Inflammatory macrophage (primary cell): ENCODE data around the gene TRA2A.
A peak's percentile ranks its signal among the peaks of the same experiment; 100 is the strongest.

Experiments
- DNase-seq, 2 donors: peaks; one replicate each; pipeline ENCODE4 v3.0.0-alpha.2; 2020 to 2022

Gene TRA2A

GRCh38 chr7:23469150-23469960 lies 62.4 kb downstream of the TRA2A start:
- DNase-seq: no peak

- DNase-seq: no peak
Observed at GRCh38 chr7:23468526-23469149, 63.1 kb downstream of the TRA2A start.

GRCh38 chr7:23467806-23468525 lies 63.8 kb downstream of the TRA2A start:
- DNase-seq: no peak

- DNase-seq: no peak
Observed at GRCh38 chr7:23467291-23467805, 64.4 kb downstream of the TRA2A start.

GRCh38 chr7:23462846-23463245 lies 68.9 kb downstream of the TRA2A start:
- peak in 1 of 2 donors; percentile 39 for DNase-seq

GRCh38 chr7:23458044-23458443 lies 73.7 kb downstream of the TRA2A start:
- no peak for DNase-seq

- DNase-seq: no peak
Observed at GRCh38 chr7:23456093-23456492, 75.7 kb downstream of the TRA2A start.

- no peak for DNase-seq
Observed at GRCh38 chr7:23454881-23455526, 76.8 kb downstream of the TRA2A start.
